ENCODE data around the gene CELF4.

The CELF4 gene

GRCh38 chr18:37512400-37512799, 53.2 kb downstream of the CELF4 start:
- TF ChIP-seq TEAD4 (IDR thresholded peaks at IDR 0.05) (no peak), USF1 (IDR thresholded peaks at IDR 0.05) (no peak), ZBTB7A (IDR thresholded peaks at IDR 0.05; ENCODE audit: low read depth) (no peak), YY1 (IDR thresholded peaks at IDR 0.05; ENCODE audit: low read depth) (no peak), CEBPB (IDR thresholded peaks at IDR 0.05) (no peak), TCF12 (IDR thresholded peaks at IDR 0.05; ENCODE audit: low read depth) (no peak), TAF1 (IDR thresholded peaks at IDR 0.05; ENCODE audit: low read depth) (no peak), RAD21 (IDR thresholded peaks at IDR 0.05; ENCODE audit: low read depth) (no peak), FOXM1 (IDR thresholded peaks at IDR 0.05; ENCODE audit: borderline replicate concordance, low read depth) (no peak), MAX (IDR thresholded peaks at IDR 0.05) (no peak), CREB1 (IDR thresholded peaks at IDR 0.05; ENCODE audit: low read depth) (no peak), EGR1 (IDR thresholded peaks at IDR 0.05) (no peak), EP300 (IDR thresholded peaks at IDR 0.05; ENCODE audit: borderline replicate concordance) (no peak), NFIC (IDR thresholded peaks at IDR 0.05) (no peak), REST (IDR thresholded peaks at IDR 0.05; ENCODE audit: low read depth) (no peak)

- no peak for TF ChIP-seq MAX (IDR thresholded peaks at IDR 0.05)
- TF ChIP-seq FOXM1 (IDR thresholded peaks at IDR 0.05; ENCODE audit: borderline replicate concordance, low read depth) = no peak
- TF ChIP-seq NFIC (IDR thresholded peaks at IDR 0.05) = no peak
- TF ChIP-seq TEAD4 (IDR thresholded peaks at IDR 0.05) = no peak
- no peak for TF ChIP-seq RAD21 (IDR thresholded peaks at IDR 0.05; ENCODE audit: low read depth)
- no peak for TF ChIP-seq YY1 (IDR thresholded peaks at IDR 0.05; ENCODE audit: low read depth)
- TF ChIP-seq CREB1 (IDR thresholded peaks at IDR 0.05; ENCODE audit: low read depth) = no peak
- TF ChIP-seq EP300 (IDR thresholded peaks at IDR 0.05; ENCODE audit: borderline replicate concordance) = no peak
- no peak for TF ChIP-seq TAF1 (IDR thresholded peaks at IDR 0.05; ENCODE audit: low read depth)
- TF ChIP-seq CEBPB (IDR thresholded peaks at IDR 0.05) = no peak
- TF ChIP-seq EGR1 (IDR thresholded peaks at IDR 0.05) = no peak
- TF ChIP-seq TCF12 (IDR thresholded peaks at IDR 0.05; ENCODE audit: low read depth) = no peak
- TF ChIP-seq USF1 (IDR thresholded peaks at IDR 0.05) = no peak
- no peak for TF ChIP-seq ZBTB7A (IDR thresholded peaks at IDR 0.05; ENCODE audit: low read depth)
- no peak for TF ChIP-seq REST (IDR thresholded peaks at IDR 0.05; ENCODE audit: low read depth)
These were observed 53.8 kb downstream of the CELF4 start for GRCh38 chr18:37511721-37512298.

- TF ChIP-seq TAF1 (IDR thresholded peaks at IDR 0.05; ENCODE audit: low read depth) (no peak), NFIC (IDR thresholded peaks at IDR 0.05) (no peak), YY1 (IDR thresholded peaks at IDR 0.05; ENCODE audit: low read depth) (no peak), TEAD4 (IDR thresholded peaks at IDR 0.05) (no peak), MAX (IDR thresholded peaks at IDR 0.05) (no peak), CREB1 (IDR thresholded peaks at IDR 0.05; ENCODE audit: low read depth) (no peak), EP300 (IDR thresholded peaks at IDR 0.05; ENCODE audit: borderline replicate concordance) (no peak), USF1 (IDR thresholded peaks at IDR 0.05) (no peak), TCF12 (IDR thresholded peaks at IDR 0.05; ENCODE audit: low read depth) (no peak), ZBTB7A (IDR thresholded peaks at IDR 0.05; ENCODE audit: low read depth) (no peak), RAD21 (IDR thresholded peaks at IDR 0.05; ENCODE audit: low read depth) (no peak), REST (IDR thresholded peaks at IDR 0.05; ENCODE audit: low read depth) (no peak), CEBPB (IDR thresholded peaks at IDR 0.05) (no peak)
These were observed 56.0 kb downstream of the CELF4 start for GRCh38 chr18:37509600-37509999.

All from Ishikawa (cell line).